NCI-H226 (cell line): ENCODE results near the gene ZNF728.
"Not testable (repeated sequence)": the region's sequence is repeated elsewhere in the genome, so short reads cannot be mapped to it uniquely, and the experiment has no call there.

Experiments used
- DNase-seq: peaks from one replicate; pipeline ENCODE4 v3.0.0-alpha.2; 2015

ZNF728 gene

GRCh38 chr19:23002690-23003422, at the start of gene ZNF728:
Gene ZNF728, minus strand, starts transcription at chr19:23003176. Its CDS starts 146 bp downstream, at chr19:23003030.
- no peak for DNase-seq

DNA sequence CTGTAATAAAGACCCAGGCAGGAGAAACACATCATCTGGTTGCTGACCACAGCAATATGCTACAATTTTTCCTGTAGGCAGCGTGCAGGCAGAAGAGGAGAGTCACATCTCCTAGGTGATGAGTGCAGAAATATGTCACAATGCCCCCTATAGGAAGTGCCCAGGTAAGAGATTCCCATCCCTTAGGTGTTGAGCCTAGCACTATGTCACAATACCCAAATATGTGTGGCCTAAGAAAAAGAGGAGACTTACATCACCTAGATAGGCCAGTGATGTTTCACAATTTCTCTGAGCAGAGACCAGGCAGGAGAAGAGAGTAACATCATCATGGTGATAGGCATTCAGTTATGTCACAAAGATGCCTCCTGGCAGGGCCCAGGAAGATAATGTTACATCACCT, 49.4 kb upstream of the ZNF728 start:
- DNase-seq: no peak

GRCh38 chr19:23049256-23049655, 46.3 kb upstream of the ZNF728 start:
- no peak for DNase-seq

- DNase-seq: no peak
Measured at GRCh38 chr19:23046743-23047142, 43.8 kb upstream of the ZNF728 start.

GRCh38 chr19:23033721-23034120, 30.7 kb upstream of the ZNF728 start:
- DNase-seq: no peak

GRCh38 chr19:23015660-23016059, 12.7 kb upstream of the ZNF728 start:
- no peak for DNase-seq

DNA sequence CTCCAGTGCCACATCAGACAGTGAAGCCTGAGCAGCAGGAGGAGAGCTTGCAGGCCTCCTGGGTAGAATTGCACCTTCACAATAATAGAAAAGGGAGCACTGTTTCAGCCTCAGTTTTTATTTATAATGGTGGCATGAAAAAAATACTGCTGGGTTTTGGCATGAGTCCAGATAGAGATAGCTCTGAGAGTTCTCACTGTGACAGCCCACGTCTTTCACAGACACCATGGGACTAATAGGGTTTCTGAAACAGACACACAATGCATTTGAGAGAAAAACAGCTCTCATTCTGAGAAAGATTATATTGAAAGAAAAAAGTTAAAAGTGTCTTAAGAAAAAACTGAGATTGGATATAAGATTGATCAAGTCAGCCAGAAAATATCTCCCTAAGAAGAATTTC, 8.0 kb downstream of the ZNF728 start:
- DNase-seq: not testable (repeated sequence)

GRCh38 chr19:22976248-22976647, 26.7 kb downstream of the ZNF728 start:
- DNase-seq: no peak

- DNase-seq: not testable (repeated sequence)
Measured at GRCh38 chr19:22975546-22976136, 27.3 kb downstream of the ZNF728 start.

DNA sequence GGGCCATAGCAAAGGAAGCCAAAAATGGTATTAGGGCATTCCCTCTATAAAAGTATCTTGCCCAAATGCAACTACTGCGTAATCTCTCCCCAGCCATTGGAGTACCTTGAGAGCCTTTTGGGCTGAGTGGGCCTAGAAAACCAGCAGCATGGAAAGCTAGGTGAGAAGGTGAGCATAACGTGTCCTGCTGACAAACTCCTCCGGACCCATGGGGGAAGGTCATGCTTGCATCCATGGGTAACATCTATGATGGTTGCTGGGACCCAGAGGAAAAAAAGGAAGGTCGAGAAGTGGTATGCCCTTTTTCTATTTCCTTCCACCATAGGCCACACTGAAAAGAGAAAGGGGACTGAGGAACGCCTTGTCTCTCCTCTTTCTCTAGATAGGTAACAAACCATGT, 57.4 kb downstream of the ZNF728 start:
- no peak for DNase-seq

DNA sequence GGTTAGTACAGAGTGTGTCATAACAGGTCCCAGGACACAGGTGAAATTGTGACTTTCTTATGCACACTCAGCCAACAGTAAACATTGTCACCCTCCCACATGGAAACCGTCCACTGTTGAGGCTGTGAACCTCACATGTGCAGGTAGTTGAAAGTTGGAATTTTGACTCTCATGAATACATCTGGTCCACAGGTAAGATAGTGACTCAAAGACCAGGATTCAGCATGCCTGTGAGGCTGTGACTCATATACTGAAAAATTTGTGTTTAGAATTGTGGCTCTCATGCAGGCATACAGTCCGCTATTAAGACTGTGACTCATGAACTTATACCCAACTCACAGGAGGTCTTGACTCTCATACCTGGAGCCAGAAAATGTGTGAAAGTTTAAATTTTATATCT, 67.8 kb downstream of the ZNF728 start:
- DNase-seq: no peak

DNA sequence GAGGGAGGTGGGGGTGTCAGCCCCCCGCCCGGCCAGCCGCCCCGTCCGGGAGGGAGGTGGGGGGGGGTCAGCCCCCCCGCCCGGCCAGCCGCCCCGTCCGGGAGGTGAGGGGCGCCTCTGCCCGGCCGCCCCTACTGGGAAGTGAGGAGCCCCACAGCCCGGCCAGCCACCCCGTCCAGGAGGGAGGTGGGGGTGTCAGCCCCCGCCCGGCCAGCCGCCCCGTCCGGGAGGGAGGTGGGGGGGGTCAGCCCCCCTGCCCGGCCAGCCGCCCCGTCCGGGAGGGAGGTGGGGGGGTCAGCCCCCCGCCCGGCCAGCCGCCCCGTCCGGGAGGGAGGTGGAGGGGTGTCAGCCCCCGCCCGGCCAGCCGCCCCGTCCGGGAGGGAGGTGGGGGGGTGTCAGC, 75.4 kb downstream of the ZNF728 start:
- DNase-seq: not testable (repeated sequence)

- DNase-seq: not testable (repeated sequence)
Measured at GRCh38 chr19:22925181-22925580, 77.8 kb downstream of the ZNF728 start.
